ENCODE measurements around the gene GRID2.

GRID2 gene

GRCh38 chr4:92651536-92651935 lies 347.8 kb downstream of the GRID2 start:
- TF ChIP-seq CTCF (IDR thresholded peaks at IDR 0.05; ENCODE audit: insufficient read depth, low read depth, low read length, missing control alignments): no peak
- H3K4me3 ChIP-seq (ENCODE audit: low read length): no peak overlapping the region
- DNase-seq (ENCODE audit: low read depth): no peak

- no peak for TF ChIP-seq CTCF (IDR thresholded peaks at IDR 0.05; ENCODE audit: insufficient read depth, low read depth, low read length, missing control alignments)
Measured at GRCh38 chr4:92654084-92654483, 350.3 kb downstream of the GRID2 start.

GRCh38 chr4:92657695-92658094 lies 353.9 kb downstream of the GRID2 start:
- no peak overlapping the region for H3K4me3 ChIP-seq (ENCODE audit: low read length)
- DNase-seq (ENCODE audit: low read depth): no peak
- no peak for TF ChIP-seq CTCF (IDR thresholded peaks at IDR 0.05; ENCODE audit: insufficient read depth, low read depth, low read length, missing control alignments)

More at GRCh38 chr4:92654084-92654483, 350.3 kb downstream of the GRID2 start:
- no peak for DNase-seq (ENCODE audit: low read depth)
- H3K4me3 ChIP-seq (ENCODE audit: low read length): no peak overlapping the region

DNA sequence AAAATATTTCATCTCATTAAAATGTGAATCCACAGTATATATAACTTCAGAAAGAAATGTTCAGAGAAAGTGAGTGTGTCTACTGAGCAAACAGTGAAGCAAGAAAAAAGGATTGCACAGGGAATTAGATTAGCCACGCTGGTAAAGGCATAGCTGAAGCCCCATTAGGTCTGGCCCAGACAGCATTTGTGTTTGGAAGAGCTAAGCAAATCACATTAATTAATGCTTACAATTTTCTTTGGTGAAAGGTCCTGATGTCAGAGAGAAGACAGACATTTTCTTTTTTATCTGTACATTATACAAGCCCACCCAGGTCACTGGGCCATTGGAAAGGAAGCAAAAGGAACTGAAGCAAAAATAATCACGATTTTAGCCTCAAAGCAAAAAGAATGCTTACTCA lies 354.6 kb downstream of the GRID2 start:
- H3K4me3 ChIP-seq (ENCODE audit: low read length): no peak overlapping the region
- no peak for DNase-seq (ENCODE audit: low read depth)
- TF ChIP-seq CTCF (IDR thresholded peaks at IDR 0.05; ENCODE audit: insufficient read depth, low read depth, low read length, missing control alignments): no peak

- no peak overlapping the region for H3K4me3 ChIP-seq (ENCODE audit: low read length)
- no peak for TF ChIP-seq CTCF (IDR thresholded peaks at IDR 0.05; ENCODE audit: insufficient read depth, low read depth, low read length, missing control alignments)
- DNase-seq (ENCODE audit: low read depth): no peak
Measured at GRCh38 chr4:92677805-92678204, 374.0 kb downstream of the GRID2 start.

DNA sequence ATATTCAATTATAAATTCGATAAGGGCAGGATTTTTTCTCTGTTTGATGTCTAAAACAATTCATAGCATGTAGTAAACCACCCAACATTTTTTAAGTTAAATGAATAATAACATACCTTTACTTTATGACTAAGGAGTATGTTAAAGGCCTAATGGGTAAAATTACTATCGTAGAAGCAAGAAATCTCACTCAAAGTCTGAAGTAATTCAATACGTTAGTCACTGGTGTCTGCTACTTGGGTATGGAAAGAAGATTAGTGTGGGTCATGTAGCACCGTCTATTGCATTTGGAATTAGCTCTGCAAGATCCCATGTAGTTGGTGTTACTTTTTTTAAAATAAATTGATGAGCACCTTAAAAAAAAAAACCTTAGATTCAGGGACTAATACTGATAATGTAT lies 374.5 kb downstream of the GRID2 start:
- H3K4me3 ChIP-seq (ENCODE audit: low read length): no peak overlapping the region
- no peak for DNase-seq (ENCODE audit: low read depth)
- no peak for TF ChIP-seq CTCF (IDR thresholded peaks at IDR 0.05; ENCODE audit: insufficient read depth, low read depth, low read length, missing control alignments)

GRCh38 chr4:92679149-92679548 lies 375.4 kb downstream of the GRID2 start:
- no peak overlapping the region for H3K4me3 ChIP-seq (ENCODE audit: low read length)
- no peak for TF ChIP-seq CTCF (IDR thresholded peaks at IDR 0.05; ENCODE audit: insufficient read depth, low read depth, low read length, missing control alignments)
- peak; percentile 6 for DNase-seq (ENCODE audit: low read depth)
